ENCODE measurements around the gene OPN1MW2.
"Not testable (repeated sequence)": the region's sequence is repeated elsewhere in the genome, so short reads cannot be mapped to it uniquely, and the experiment has no call there.

Gene OPN1MW2

DNA sequence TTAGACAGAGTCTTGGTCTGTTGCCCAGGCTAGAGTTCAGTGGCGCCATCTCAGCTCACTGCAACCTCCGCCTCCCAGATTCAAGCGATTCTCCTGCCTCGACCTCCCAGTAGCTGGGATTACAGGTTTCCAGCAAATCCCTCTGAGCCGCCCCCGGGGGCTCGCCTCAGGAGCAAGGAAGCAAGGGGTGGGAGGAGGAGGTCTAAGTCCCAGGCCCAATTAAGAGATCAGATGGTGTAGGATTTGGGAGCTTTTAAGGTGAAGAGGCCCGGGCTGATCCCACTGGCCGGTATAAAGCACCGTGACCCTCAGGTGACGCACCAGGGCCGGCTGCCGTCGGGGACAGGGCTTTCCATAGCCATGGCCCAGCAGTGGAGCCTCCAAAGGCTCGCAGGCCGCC, at the start of gene OPN1MW2:
Gene OPN1MW2 (plus strand): TSS at position 301 of the 400 bp plus-strand sequence. CDS start 60 bp downstream, at position 361.
- H3K9ac ChIP-seq; H3K27ac ChIP-seq; H2AFZ ChIP-seq; H3K79me2 ChIP-seq; H3K4me1 ChIP-seq; H3K4me3 ChIP-seq (ENCODE audit: low read depth, low read length); H3K9me3 ChIP-seq (ENCODE audit: control insufficient read depth, low read length); H3K4me2 ChIP-seq (ENCODE audit: low read length); H3K27me3 ChIP-seq (ENCODE audit: control insufficient read depth, insufficient read depth, low read length); H3K36me3 ChIP-seq (ENCODE audit: control insufficient read depth, insufficient read depth, low read length): not testable (repeated sequence)

- H3K27me3 ChIP-seq (ENCODE audit: control insufficient read depth, insufficient read depth, low read length); H3K79me2 ChIP-seq; H3K9me3 ChIP-seq (ENCODE audit: control insufficient read depth, low read length); H3K27ac ChIP-seq; H3K4me3 ChIP-seq (ENCODE audit: low read depth, low read length); H2AFZ ChIP-seq; H3K9ac ChIP-seq; H3K36me3 ChIP-seq (ENCODE audit: control insufficient read depth, insufficient read depth, low read length); H3K4me2 ChIP-seq (ENCODE audit: low read length); H3K4me1 ChIP-seq: not testable (repeated sequence)
Observed at GRCh38 chrX:154172535-154172943, 47.0 kb upstream of the OPN1MW2 start.

DNA sequence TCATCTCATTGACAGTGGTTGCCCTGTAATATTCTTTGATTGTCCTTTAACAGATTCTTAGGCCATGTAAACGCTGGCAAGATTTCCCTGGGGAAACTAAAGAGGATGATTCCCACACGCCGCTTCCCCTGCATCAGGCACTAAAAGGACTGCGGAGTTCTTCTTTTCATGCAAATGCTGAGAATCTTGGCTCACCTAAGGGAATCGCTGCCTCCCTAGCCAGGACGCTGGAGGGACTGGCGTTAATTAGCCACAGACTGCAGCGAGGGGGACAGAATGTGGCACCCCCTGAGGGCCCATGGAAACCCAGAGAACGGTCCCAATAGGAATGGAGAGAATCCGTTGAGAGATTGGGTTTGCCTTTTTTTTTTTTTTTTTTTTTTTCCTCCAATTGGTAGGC, 45.2 kb upstream of the OPN1MW2 start:
- not testable (repeated sequence) for H3K4me1 ChIP-seq; H3K4me3 ChIP-seq (ENCODE audit: low read depth, low read length); H3K36me3 ChIP-seq (ENCODE audit: control insufficient read depth, insufficient read depth, low read length); H2AFZ ChIP-seq; H3K9ac ChIP-seq; H3K27ac ChIP-seq; H3K27me3 ChIP-seq (ENCODE audit: control insufficient read depth, insufficient read depth, low read length); H3K4me2 ChIP-seq (ENCODE audit: low read length); H3K9me3 ChIP-seq (ENCODE audit: control insufficient read depth, low read length); H3K79me2 ChIP-seq

DNA sequence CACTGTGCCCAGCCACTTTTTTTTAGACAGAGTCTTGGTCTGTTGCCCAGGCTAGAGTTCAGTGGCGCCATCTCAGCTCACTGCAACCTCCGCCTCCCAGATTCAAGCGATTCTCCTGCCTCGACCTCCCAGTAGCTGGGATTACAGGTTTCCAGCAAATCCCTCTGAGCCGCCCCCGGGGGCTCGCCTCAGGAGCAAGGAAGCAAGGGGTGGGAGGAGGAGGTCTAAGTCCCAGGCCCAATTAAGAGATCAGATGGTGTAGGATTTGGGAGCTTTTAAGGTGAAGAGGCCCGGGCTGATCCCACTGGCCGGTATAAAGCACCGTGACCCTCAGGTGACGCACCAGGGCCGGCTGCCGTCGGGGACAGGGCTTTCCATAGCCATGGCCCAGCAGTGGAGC, 37.3 kb upstream of the OPN1MW2 start, which contains the start of gene OPN1MW:
Gene OPN1MW (plus strand): TSS at position 301 of the 400 bp plus-strand sequence. CDS start 82 bp downstream, at position 383.
- H3K4me1 ChIP-seq; H3K36me3 ChIP-seq (ENCODE audit: control insufficient read depth, insufficient read depth, low read length); H3K4me3 ChIP-seq (ENCODE audit: low read depth, low read length); H3K9ac ChIP-seq; H3K4me2 ChIP-seq (ENCODE audit: low read length); H2AFZ ChIP-seq; H3K9me3 ChIP-seq (ENCODE audit: control insufficient read depth, low read length); H3K27me3 ChIP-seq (ENCODE audit: control insufficient read depth, insufficient read depth, low read length); H3K27ac ChIP-seq; H3K79me2 ChIP-seq: not testable (repeated sequence)

- H3K4me3 ChIP-seq (ENCODE audit: low read depth, low read length); H3K27me3 ChIP-seq (ENCODE audit: control insufficient read depth, insufficient read depth, low read length); H3K79me2 ChIP-seq; H3K27ac ChIP-seq; H2AFZ ChIP-seq; H3K4me1 ChIP-seq; H3K36me3 ChIP-seq (ENCODE audit: control insufficient read depth, insufficient read depth, low read length); H3K4me2 ChIP-seq (ENCODE audit: low read length); H3K9me3 ChIP-seq (ENCODE audit: control insufficient read depth, low read length); H3K9ac ChIP-seq: not testable (repeated sequence)
Observed at GRCh38 chrX:154183794-154184193, 35.8 kb upstream of the OPN1MW2 start.

- not testable (repeated sequence) for H3K27ac ChIP-seq; H3K4me3 ChIP-seq (ENCODE audit: low read depth, low read length); H3K4me2 ChIP-seq (ENCODE audit: low read length); H3K27me3 ChIP-seq (ENCODE audit: control insufficient read depth, insufficient read depth, low read length); H3K9ac ChIP-seq; H3K9me3 ChIP-seq (ENCODE audit: control insufficient read depth, low read length); H3K36me3 ChIP-seq (ENCODE audit: control insufficient read depth, insufficient read depth, low read length); H3K4me1 ChIP-seq; H3K79me2 ChIP-seq; H2AFZ ChIP-seq
Observed at GRCh38 chrX:154192846-154193245, 26.7 kb upstream of the OPN1MW2 start.

- not testable (repeated sequence) for H3K27ac ChIP-seq; H3K4me3 ChIP-seq (ENCODE audit: low read depth, low read length); H3K79me2 ChIP-seq; H3K9me3 ChIP-seq (ENCODE audit: control insufficient read depth, low read length); H3K4me1 ChIP-seq; H3K27me3 ChIP-seq (ENCODE audit: control insufficient read depth, insufficient read depth, low read length); H3K9ac ChIP-seq; H2AFZ ChIP-seq; H3K36me3 ChIP-seq (ENCODE audit: control insufficient read depth, insufficient read depth, low read length); H3K4me2 ChIP-seq (ENCODE audit: low read length)
Observed at GRCh38 chrX:154194316-154194715, 25.2 kb upstream of the OPN1MW2 start.

- not testable (repeated sequence) for H3K9me3 ChIP-seq (ENCODE audit: control insufficient read depth, low read length); H3K36me3 ChIP-seq (ENCODE audit: control insufficient read depth, insufficient read depth, low read length); H3K9ac ChIP-seq; H3K4me2 ChIP-seq (ENCODE audit: low read length); H3K27me3 ChIP-seq (ENCODE audit: control insufficient read depth, insufficient read depth, low read length); H2AFZ ChIP-seq; H3K4me3 ChIP-seq (ENCODE audit: low read depth, low read length); H3K79me2 ChIP-seq; H3K4me1 ChIP-seq; H3K27ac ChIP-seq
Observed at GRCh38 chrX:154196466-154196865, 23.1 kb upstream of the OPN1MW2 start.

DNA sequence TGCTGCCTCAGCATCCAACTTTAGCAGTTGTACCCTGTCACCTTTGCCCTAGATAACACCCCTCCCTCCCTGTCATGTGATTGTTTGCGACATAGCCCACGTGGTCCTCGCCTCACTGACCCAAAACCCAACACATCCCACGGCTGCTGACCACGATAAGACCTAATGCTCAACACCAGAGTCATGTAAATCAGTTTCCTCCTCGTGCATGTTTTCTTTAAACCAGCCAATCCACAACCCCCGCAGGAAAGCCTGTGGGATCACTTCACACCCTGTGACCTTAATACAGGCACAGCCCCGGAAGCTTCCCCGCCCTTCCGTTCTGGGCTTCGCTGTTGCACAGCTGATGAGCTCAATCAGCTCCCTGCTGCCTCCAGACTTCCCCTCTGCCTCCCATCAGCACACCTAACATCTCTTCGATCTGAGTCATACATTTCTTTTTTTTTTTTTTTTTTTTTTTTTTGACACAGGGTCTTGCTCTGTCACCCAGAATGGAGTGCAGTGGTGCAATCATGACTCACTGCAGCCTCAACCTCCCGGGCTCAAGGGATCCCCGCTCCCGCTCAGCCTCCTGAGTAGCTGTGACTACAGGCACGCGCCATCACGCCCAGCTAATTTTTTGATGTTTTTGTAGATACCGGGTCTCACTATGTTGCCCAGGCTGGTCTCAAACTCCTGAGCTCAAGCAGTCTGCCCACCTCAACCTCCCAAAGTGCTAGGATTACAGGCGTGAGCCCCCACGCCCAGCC, 9.7 kb upstream of the OPN1MW2 start:
- H3K36me3 ChIP-seq (ENCODE audit: control insufficient read depth, insufficient read depth, low read length) = not testable (repeated sequence)

GRCh38 chrX:154211057-154211456, 8.5 kb upstream of the OPN1MW2 start:
- H3K4me2 ChIP-seq (ENCODE audit: low read length); H3K27ac ChIP-seq; H3K9me3 ChIP-seq (ENCODE audit: control insufficient read depth, low read length); H3K4me3 ChIP-seq (ENCODE audit: low read depth, low read length); H3K79me2 ChIP-seq; H2AFZ ChIP-seq; H3K4me1 ChIP-seq; H3K9ac ChIP-seq; H3K36me3 ChIP-seq (ENCODE audit: control insufficient read depth, insufficient read depth, low read length); H3K27me3 ChIP-seq (ENCODE audit: control insufficient read depth, insufficient read depth, low read length): not testable (repeated sequence)

More for the DNA sequence above, 9.7 kb upstream of the OPN1MW2 start:
- not testable (repeated sequence) for H3K27me3 ChIP-seq (ENCODE audit: control insufficient read depth, insufficient read depth, low read length); H3K4me2 ChIP-seq (ENCODE audit: low read length); H3K9ac ChIP-seq; H3K27ac ChIP-seq; H3K4me1 ChIP-seq; H3K4me3 ChIP-seq (ENCODE audit: low read depth, low read length); H2AFZ ChIP-seq; H3K9me3 ChIP-seq (ENCODE audit: control insufficient read depth, low read length); H3K79me2 ChIP-seq

DNA sequence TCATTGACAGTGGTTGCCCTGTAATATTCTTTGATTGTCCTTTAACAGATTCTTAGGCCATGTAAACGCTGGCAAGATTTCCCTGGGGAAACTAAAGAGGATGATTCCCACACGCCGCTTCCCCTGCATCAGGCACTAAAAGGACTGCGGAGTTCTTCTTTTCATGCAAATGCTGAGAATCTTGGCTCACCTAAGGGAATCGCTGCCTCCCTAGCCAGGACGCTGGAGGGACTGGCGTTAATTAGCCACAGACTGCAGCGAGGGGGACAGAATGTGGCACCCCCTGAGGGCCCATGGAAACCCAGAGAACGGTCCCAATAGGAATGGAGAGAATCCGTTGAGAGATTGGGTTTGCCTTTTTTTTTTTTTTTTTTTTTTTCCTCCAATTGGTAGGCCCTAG, 8.1 kb upstream of the OPN1MW2 start:
- not testable (repeated sequence) for H3K27ac ChIP-seq; H3K4me3 ChIP-seq (ENCODE audit: low read depth, low read length); H3K36me3 ChIP-seq (ENCODE audit: control insufficient read depth, insufficient read depth, low read length); H3K9ac ChIP-seq; H3K27me3 ChIP-seq (ENCODE audit: control insufficient read depth, insufficient read depth, low read length); H3K4me1 ChIP-seq; H3K79me2 ChIP-seq; H3K9me3 ChIP-seq (ENCODE audit: control insufficient read depth, low read length); H2AFZ ChIP-seq; H3K4me2 ChIP-seq (ENCODE audit: low read length)

All from parathyroid adenoma (tissue), 2 donors.